HG03097 (cell line): ENCODE data around the gene TRIM51G.
"Not testable (repeated sequence)": the region's sequence is repeated elsewhere in the genome, so short reads cannot be mapped to it uniquely, and the experiment has no call there.

Source experiments
- ATAC-seq: cut with Tn5 transposase; IDR thresholded peaks from one replicate; pipeline ENCODE4 v1.9.1; 2021; ENCODE audit not compliant: unreplicated experiment, low FRiP score

TRIM51G gene

DNA sequence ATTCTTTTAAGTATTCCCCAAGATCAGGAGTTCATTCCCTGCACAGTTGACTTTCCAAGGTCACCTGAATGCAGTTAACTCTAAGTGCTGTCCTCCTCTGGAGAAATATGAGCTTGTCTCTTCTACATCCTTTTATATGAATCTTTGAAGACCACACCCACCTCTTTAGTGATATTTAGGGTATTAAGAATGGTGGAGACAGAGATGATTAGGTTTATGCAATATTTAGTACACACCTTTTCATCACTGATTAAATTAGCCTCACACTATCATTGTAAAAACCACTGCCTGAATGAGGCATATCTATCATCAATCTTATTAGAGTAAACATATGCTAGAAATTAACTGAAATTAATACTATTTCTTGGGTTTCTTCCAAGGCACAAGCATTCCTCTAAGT is at the start of gene TRIM51G:
TSS of gene TRIM51G (minus strand) at position 101 of the 400 bp plus-strand sequence. CDS start 2,190 bp downstream, outside the sequence.
- not testable (repeated sequence) for ATAC-seq

- not testable (repeated sequence) for ATAC-seq
These were observed 44.8 kb upstream of the TRIM51G start, which contains the start of gene TRIM49B for GRCh38 chr11:49028523-49028922. Gene TRIM49B (plus strand): TSS chr11:49028823. CDS start chr11:49031600, 2,777 bp downstream.

GRCh38 chr11:48968592-48968991 is 15.1 kb downstream of the TRIM51G start:
- ATAC-seq = not testable (repeated sequence)

- not testable (repeated sequence) for ATAC-seq
These were observed 28.2 kb downstream of the TRIM51G start for GRCh38 chr11:48955315-48956049.

- ATAC-seq = not testable (repeated sequence)
These were observed 37.9 kb downstream of the TRIM51G start for GRCh38 chr11:48945796-48946195.
